CD4-positive, alpha-beta T cell treated with Interleukin-12 subunit alpha and Interleukin-12 subunit beta, for 1 hour (primary cell): Measurements from ENCODE around the gene PCDHGA1.
A peak's percentile ranks its signal among the peaks of the same experiment; 100 is the strongest.

Source experiments
- DNase-seq: peaks from one replicate; pipeline ENCODE4 v3.0.0-alpha.2; 2020

PCDHGA1 gene

DNA sequence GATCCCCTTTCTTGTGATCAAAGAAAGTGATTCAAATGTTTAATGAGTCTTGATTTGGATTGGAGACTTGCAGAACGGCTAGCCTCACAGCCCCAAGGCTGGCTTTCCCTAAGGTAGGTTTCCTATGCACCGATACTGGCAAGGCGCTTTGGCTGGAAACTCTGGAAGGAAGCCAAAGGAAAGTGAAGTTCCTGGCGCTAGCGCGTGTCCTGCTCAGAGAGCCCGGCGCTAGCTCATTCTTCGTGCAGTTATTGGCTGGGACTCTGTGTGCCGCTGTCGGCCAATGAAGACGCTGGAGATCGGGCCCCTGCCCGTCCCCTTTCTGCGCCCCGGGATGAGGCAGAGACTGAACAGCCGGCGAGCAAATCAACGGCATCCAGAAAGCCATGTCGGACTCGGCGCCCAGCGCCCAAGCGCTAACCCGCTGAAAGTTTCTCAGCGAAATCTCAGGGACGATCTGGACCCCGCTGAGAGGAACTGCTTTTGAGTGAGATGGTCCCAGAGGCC is 145.4 kb downstream of the PCDHGA1 start, which contains the start of gene PCDHGC3:
Gene PCDHGC3 (plus strand): TSS at position 342 of the 507 bp plus-strand sequence. CDS start 151 bp downstream, at position 493.
- DNase-seq = peak; percentile 26

DNA sequence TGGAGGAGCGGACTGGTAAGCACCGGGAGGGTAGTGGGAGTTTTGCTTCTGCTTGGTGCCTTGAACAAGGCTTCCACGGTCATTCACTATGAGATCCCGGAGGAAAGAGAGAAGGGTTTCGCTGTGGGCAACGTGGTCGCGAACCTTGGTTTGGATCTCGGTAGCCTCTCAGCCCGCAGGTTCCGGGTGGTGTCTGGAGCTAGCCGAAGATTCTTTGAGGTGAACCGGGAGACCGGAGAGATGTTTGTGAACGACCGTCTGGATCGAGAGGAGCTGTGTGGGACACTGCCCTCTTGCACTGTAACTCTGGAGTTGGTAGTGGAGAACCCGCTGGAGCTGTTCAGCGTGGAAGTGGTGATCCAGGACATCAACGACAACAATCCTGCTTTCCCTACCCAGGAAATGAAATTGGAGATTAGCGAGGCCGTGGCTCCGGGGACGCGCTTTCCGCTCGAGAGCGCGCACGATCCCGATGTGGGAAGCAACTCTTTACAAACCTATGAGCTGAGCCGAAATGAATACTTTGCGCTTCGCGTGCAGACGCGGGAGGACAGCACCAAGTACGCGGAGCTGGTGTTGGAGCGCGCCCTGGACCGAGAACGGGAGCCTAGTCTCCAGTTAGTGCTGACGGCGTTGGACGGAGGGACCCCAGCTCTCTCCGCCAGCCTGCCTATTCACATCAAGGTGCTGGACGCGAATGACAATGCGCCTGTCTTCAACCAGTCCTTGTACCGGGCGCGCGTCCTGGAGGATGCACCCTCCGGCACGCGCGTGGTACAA is 146.0 kb downstream of the PCDHGA1 start:
- DNase-seq = no peak

DNA sequence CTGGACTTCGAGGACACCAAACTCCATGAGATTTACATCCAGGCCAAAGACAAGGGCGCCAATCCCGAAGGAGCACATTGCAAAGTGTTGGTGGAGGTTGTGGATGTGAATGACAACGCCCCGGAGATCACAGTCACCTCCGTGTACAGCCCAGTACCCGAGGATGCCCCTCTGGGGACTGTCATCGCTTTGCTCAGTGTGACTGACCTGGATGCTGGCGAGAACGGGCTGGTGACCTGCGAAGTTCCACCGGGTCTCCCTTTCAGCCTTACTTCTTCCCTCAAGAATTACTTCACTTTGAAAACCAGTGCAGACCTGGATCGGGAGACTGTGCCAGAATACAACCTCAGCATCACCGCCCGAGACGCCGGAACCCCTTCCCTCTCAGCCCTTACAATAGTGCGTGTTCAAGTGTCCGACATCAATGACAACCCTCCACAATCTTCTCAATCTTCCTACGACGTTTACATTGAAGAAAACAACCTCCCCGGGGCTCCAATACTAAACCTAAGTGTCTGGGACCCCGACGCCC is 146.8 kb downstream of the PCDHGA1 start:
- no peak for DNase-seq

GRCh38 chr5:141477815-141478214 is 147.5 kb downstream of the PCDHGA1 start:
- no peak for DNase-seq

GRCh38 chr5:141478321-141478945 is 148.1 kb downstream of the PCDHGA1 start:
- DNase-seq = no peak

- DNase-seq = no peak
These were observed 149.5 kb downstream of the PCDHGA1 start for GRCh38 chr5:141479776-141480175.

GRCh38 chr5:141483902-141484301 is 153.6 kb downstream of the PCDHGA1 start:
- DNase-seq = no peak

DNA sequence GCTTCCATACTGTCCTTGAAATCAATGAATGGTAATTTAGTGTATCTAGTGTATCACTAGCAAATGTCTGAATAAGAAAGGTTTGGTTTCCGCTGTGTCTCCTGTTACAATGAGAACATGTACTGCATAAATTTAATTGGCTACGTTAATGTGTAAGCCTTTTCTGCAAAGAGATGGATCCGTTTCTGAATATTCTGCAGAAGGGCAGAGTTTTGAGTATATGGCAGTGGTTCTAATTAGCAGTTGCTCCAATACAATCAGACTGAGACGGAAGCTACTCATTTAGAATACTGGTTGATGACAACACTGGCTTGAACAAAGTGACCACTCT is 154.0 kb downstream of the PCDHGA1 start:
- no peak for DNase-seq

DNA sequence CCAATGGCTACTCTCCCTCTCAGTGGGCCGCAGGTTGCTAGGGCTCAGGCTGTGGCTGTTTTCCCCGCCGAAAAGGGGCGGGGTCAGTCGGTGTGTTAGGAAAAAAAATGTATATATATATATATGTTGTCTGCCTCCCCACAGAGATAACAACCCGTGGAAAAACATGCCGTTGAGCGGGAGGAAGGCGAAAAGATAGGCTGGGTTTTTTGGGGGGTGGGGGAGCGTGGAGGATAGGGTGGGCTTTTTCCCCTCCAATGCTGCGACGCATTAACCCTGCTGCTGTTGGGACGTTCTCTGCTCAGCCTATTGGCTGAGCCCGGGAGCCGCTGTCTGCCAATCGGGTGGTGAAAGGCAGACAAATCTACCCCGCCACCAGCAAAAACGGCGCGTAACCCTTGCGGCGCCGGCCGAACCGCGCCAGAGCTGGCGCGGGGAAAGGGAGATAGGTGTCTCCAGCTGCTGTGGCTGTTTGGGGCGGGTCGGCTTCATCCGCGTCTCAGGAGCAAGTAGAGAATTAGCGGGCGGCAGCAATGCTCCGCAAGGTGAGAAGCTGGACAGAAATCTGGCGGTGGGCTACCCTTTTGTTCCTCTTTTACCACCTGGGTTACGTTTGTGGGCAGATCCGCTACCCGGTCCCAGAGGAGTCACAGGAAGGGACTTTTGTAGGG is 154.5 kb downstream of the PCDHGA1 start, which contains the start of gene PCDHGC4:
Gene PCDHGC4 (plus strand): TSS at position 390 of the 671 bp plus-strand sequence. CDS start 144 bp downstream, at position 534.
- no peak for DNase-seq

- DNase-seq = no peak
These were observed 155.2 kb downstream of the PCDHGA1 start for GRCh38 chr5:141485321-141486055.

DNA sequence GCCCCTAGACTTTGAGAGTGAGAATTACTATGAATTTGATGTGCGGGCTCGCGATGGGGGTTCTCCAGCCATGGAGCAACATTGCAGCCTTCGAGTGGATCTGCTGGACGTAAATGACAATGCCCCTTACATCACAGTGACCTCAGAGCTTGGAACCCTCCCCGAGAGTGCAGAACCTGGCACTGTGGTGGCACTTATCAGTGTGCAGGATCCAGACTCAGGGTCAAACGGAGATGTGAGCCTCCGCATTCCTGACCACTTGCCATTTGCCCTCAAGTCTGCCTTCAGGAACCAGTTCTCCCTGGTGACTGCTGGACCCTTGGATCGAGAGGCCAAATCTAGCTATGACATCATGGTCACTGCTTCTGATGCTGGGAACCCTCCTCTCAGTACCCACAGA is 155.8 kb downstream of the PCDHGA1 start:
- no peak for DNase-seq

DNA sequence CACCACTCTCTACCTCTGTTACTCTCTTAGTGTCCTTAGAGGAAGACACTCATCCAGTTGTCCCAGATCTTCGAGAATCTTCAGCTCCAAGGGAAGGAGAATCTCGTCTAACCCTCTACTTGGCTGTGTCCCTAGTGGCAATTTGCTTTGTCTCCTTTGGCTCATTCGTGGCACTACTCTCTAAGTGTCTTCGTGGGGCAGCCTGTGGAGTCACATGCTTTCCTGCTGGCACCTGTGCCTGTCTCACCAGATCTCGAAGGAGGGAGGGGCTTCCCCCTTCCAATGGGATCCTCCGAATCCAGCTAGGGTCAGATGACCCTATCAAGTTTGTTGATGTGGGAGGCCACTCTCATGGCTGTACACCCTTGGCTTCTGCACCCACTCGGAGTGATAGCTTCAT is 156.8 kb downstream of the PCDHGA1 start:
- no peak for DNase-seq

DNA sequence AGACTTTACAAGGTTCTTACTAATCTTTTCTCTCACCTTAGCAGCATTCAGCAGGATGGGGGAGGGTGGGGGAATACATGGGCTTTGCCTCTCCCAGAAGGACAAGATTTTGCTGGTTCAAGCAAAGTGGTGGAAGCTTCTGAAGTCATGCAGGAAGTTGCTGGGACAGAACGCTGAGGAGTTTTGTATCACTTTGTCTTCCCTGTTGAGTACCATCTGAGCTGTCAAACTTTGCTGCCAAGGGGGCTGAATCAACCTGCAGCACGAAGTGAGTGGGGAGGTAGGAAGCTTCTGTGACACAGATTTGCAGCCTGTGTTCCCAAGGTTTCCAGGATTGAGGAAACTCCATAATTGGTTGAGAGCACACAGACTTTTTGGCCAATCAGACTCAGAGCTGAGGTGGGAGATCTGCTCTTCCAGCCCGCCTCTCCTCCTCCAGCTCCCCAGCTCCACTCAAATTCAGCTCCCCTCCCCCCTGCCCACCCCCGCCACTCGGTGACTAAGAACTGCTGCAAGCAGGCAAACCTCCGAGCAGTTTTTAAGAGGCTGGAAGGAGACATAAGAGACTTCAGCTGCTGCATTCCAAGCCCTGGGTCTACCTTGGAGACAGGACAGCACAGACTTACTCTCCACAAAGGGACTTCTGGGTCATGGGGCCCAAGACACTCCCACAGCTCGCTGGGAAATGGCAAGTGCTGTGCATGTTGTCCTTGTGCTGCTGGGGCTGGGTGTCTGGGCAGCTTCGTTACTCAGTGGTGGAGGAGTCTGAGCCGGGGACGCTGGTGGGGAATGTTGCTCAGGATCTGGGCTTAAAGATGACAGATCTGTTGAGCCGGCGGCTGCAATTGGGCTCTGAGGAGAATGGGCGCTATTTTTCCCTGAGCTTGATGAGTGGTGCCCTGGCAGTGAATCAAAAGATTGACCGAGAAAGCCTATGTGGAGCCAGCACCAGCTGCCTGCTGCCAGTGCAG is 158.6 kb downstream of the PCDHGA1 start, which contains the start of gene PCDHGC5:
Gene PCDHGC5 (plus strand): TSS at position 491 of the 971 bp plus-strand sequence. CDS start 160 bp downstream, at position 651.
- DNase-seq = no peak

DNA sequence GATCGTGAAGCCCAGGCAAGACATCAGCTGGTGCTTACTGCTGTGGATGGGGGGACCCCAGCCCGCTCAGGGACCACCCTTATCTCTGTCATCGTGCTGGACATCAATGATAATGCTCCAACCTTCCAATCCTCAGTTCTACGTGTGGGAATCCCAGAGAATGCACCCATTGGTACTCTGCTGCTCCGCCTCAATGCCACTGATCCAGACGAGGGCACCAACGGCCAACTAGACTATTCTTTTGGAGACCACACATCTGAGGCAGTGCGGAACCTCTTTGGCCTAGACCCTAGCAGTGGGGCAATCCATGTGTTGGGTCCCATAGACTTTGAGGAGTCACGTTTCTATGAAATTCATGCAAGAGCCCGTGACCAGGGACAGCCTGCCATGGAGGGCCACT is 159.5 kb downstream of the PCDHGA1 start:
- no peak for DNase-seq

GRCh38 chr5:141490271-141490670 is 160.0 kb downstream of the PCDHGA1 start:
- no peak for DNase-seq

- DNase-seq = no peak
These were observed 160.5 kb downstream of the PCDHGA1 start for GRCh38 chr5:141490771-141491170.

- DNase-seq = no peak
These were observed 161.2 kb downstream of the PCDHGA1 start for GRCh38 chr5:141491323-141492167.

DNA sequence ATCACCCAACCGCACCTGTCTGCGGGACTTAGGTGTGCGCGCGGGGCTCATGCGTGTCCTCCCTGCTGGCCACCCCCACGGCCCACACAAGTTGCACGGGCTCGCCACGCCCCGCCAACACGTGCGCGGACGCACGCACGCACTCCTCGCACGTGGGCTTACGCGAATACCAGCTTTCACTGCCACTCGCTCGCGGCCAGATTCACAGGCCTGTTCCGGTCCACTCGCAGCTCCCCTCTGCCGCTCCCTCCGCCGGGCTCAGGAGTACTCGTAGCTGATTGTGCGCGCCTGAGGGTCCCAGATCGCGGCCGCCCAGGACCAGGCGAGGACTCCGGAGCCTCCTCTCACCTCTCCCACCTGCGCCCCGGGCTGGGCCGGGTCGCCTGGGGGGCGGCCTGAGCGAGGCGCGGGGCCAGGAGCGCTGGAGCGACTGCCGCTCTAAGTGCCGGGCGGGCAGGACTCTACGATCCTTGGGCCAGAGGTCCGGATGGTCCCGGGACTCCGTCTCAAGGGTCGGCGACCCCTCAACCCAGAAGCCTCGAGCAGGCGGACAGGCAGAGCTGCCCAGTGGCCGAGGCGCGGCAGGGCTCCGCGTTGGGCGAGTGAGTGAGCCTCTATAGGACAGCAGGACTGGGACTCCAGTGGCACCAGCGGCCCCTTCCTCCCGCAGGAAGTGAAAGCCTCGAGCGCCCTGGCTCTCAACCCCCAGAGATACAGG is 162.0 kb downstream of the PCDHGA1 start:
- no peak for DNase-seq
